ENCODE results near the gene LIF. TPM values are rescaled to one million over a fixed set of nuclear protein-coding genes. Genes with fewer than 3 reads are reported as not detected.
"Not testable (repeated sequence)": the region's sequence is repeated elsewhere in the genome, so short reads cannot be mapped to it uniquely, and the experiment has no call there.

LIF gene
- total RNA-seq, 4 donors from 2014 or later: 0.19 to 4.8 (median 1.6) TPM

DNA sequence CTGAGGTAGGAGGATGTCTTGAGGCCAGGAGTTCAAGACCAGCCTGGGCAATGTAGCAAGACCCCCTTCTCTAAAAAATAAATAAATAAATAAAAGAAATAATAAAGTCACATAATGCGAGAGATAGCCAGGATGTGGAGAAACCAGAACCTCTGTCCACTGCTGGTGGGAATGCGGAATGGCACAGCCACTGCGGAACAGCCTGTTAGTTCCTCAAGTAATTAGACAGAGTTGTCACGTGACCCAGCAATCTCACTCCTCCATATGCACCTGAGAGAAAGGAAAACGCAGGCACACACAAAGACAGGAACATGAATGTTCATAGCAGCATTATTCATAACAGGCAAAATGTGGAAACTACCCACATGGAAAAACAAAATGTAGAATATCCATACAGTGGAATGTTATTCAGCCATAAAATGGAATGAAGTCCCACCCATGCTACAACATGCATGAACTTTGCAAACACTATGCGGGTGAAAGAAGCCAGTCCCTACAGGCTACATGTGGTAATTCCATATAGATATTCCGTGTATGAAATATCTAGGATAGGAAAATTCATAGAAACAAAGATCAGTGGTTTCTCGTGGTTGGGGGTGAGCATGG lies 27.4 kb downstream of the LIF start:
- intact Hi-C loops (cut with DNase I): no loop called here
- H3K9me3 ChIP-seq: no peaks in the 10 kb centered on the region
- WGBS: 89% methylated on average over 8 of the region's 8 CpGs
- H3K27ac ChIP-seq (replicated peaks in 1 of 4): no peak overlapping the region
- no peaks in the 10 kb centered on the region for H3K36me3 ChIP-seq
- H3K4me3 ChIP-seq: no peak overlapping the region
- no peaks in the 10 kb centered on the region for H3K4me1 ChIP-seq
- DNase-seq (ENCODE audit: extremely low spot score): no peak
- peaks cover 0 to 65% (median 0%) of the 10 kb centered on the region in 4 donors for H3K27me3 ChIP-seq
- TF ChIP-seq POLR2AphosphoS5 (IDR thresholded peaks at IDR 0.05) (no peak), POLR2A (IDR thresholded peaks at IDR 0.05; ENCODE audit: low read depth) (no peak), EP300 (IDR thresholded peaks at IDR 0.05) (no peak)
- TF ChIP-seq, protein P1, sequence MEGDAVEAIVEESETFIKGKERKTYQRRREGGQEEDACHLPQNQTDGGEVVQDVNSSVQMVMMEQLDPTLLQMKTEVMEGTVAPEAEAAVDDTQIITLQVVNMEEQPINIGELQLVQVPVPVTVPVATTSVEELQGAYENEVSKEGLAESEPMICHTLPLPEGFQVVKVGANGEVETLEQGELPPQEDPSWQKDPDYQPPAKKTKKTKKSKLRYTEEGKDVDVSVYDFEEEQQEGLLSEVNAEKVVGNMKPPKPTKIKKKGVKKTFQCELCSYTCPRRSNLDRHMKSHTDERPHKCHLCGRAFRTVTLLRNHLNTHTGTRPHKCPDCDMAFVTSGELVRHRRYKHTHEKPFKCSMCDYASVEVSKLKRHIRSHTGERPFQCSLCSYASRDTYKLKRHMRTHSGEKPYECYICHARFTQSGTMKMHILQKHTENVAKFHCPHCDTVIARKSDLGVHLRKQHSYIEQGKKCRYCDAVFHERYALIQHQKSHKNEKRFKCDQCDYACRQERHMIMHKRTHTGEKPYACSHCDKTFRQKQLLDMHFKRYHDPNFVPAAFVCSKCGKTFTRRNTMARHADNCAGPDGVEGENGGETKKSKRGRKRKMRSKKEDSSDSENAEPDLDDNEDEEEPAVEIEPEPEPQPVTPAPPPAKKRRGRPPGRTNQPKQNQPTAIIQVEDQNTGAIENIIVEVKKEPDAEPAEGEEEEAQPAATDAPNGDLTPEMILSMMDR (IDR thresholded peaks at IDR 0.05): no peak

DNA sequence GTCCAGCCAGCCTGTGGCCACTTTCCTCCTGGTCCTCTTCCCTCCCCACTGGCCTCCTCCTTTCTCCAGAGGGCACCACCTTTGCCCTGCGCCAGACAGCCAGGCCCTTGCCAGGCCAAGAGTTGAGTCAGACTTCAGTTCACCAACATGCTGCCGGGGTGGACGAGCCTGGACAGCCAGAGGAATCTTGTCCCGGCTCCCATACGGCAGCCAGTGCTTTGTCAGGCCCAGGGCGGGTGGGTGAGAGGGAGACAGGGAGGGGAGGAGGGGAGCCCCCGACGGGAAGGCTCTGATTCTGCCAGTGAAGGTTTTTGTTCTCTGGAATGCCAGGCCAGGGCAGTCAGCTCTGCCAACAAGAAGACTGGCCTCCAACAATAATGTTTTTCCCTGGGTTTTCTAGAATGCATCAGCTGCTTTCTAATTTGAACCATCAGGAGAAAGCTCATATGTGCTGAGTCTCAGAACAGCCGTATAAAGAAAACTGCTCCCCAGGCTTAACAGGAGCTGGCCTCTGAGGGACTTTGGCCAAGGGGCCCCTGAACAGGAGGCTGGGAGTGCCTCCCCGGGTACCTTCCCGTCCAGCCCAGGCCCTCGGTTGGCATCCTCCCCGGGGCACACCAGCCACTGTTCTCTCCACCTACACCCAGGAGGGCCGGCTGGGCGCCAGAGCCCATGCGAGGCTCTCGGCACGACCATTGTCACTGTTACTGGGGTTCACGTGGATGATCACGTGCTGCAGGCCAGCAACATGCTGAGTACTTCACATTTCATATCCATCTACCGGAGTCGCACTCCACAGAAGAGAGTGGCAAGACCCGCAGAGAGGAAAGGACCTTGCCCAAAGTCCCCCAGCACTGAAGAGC lies 28.6 kb downstream of the LIF start:
- Histone ChIP-seq H3K4me3 (no peak overlapping the region), H3K9me3 (no peaks in the 10 kb centered on the region), H3K27ac (replicated peaks in 1 of 4) (no peak overlapping the region), H3K27me3 (peaks cover 0 to 60% (median 0%) of the 10 kb centered on the region in 4 donors), H3K36me3 (no peaks in the 10 kb centered on the region), H3K4me1 (peaks cover 1 to 6% (median 5%) of the 10 kb centered on the region in 4 donors)
- TF ChIP-seq POLR2A (IDR thresholded peaks at IDR 0.05; ENCODE audit: low read depth): no peak
- no peak for TF ChIP-seq POLR2AphosphoS5 (IDR thresholded peaks at IDR 0.05)
- TF ChIP-seq EP300 (IDR thresholded peaks at IDR 0.05): no peak
- TF ChIP-seq, protein P1 (IDR thresholded peaks at IDR 0.05): no peak
- intact Hi-C loops (cut with DNase I): no loop called here
- WGBS: 69% methylated on average over 20 of the region's 23 CpGs
- DNase-seq (ENCODE audit: extremely low spot score): no peak

DNA sequence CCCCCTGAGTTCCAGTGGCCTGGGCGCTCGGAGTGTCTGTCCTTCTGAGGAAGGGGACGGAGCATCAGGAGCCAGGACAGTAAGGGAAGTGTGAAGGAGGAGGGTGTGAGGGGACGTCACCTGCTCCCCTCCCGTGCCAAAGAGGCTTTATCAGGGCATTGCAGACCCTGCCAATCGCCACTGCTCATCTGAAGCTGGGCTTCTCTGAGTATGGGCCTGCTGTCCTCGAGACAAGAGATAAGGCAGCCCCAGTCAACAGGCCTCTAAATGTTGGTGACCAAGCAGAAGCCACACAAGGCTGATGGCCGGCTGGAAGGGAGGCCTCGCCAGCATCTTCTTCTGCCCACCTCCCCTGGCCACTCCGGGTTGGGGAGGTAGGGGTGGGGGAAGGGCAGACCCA lies 29.8 kb downstream of the LIF start:
- Histone ChIP-seq H3K4me3 (no peak overlapping the region), H3K27ac (replicated peaks in 1 of 4) (no peak overlapping the region), H3K27me3 (peaks cover 0 to 48% (median 0%) of the 10 kb centered on the region in 4 donors), H3K4me1 (peaks cover 8 to 12% (median 10%) of the 10 kb centered on the region in 4 donors), H3K36me3 (no peaks in the 10 kb centered on the region), H3K9me3 (no peaks in the 10 kb centered on the region)
- intact Hi-C loops (cut with DNase I): no loop called here
- DNase-seq (ENCODE audit: extremely low spot score): no peak
- no peak for TF ChIP-seq EP300 (IDR thresholded peaks at IDR 0.05)
- TF ChIP-seq POLR2AphosphoS5 (IDR thresholded peaks at IDR 0.05): no peak
- TF ChIP-seq, protein P1 (IDR thresholded peaks at IDR 0.05): no peak
- no peak for TF ChIP-seq POLR2A (IDR thresholded peaks at IDR 0.05; ENCODE audit: low read depth)
- WGBS: 93% methylated on average over 8 of the region's 10 CpGs

DNA sequence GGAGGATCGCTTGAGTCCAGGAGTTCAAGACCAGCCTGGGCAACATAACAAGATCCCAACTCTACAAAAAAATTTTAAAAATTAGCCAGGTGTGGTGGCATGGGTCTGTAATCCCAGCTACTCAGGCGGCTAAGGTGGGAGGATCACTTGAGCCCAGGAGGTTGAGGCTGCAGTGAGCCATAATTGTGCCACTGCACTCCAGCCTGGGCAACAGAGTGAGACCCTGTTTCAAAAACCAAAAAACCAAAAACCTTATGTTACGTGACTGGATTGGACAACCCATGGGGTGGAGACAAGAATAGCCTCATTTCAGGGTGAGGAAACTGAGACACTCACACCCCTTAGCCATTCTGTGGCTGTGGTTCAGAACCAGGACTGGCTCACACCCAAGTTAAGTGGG lies 30.3 kb downstream of the LIF start:
- intact Hi-C loops (cut with DNase I); H3K9me3 ChIP-seq: not testable (repeated sequence)

DNA sequence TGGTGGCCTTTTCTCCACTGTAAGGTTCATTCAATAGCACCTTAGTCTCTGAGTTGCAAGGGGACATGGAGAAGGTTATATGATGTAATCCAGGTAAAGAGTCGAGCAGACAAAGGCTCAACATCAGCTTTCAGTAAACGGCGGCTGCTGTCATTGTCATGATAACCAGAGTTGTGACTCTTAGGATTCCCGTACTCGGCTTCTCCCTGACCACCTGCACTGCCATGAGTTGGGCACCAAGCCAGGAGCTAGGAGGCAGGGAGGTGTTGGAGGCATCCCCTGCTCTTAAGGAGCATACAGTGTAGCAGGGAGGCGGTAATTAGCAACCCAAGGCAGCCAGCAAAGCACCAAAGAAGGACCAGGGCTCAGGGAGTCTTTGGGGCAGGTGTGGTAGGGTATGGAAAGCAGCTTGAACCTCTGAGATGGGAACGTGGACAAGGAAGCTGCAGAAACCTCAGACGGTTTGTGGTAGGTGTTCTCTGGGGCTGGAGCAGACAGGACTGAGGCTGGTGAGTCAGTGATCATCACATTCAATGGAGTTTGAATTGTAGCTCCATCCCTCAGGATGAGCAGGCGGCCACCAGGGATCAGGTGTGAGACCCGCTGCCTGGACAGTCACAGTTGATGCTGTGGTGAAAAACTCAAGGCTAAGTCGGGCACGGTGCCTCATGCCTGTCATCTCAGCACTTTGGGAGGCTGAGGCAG lies 31.7 kb downstream of the LIF start:
- DNase-seq (ENCODE audit: extremely low spot score): no peak
- Histone ChIP-seq H3K9me3 (no peaks in the 10 kb centered on the region), H3K4me1 (peaks cover 8 to 12% (median 10%) of the 10 kb centered on the region in 4 donors), H3K27me3 (peaks cover 0 to 33% (median 0%) of the 10 kb centered on the region in 4 donors), H3K36me3 (no peaks in the 10 kb centered on the region), H3K4me3 (no peak overlapping the region), H3K27ac (replicated peaks in 1 of 4) (no peak overlapping the region)
- intact Hi-C loops (cut with DNase I): no loop called here
- TF ChIP-seq EP300 (IDR thresholded peaks at IDR 0.05): no peak
- TF ChIP-seq, protein P1 (IDR thresholded peaks at IDR 0.05): no peak
- no peak for TF ChIP-seq POLR2AphosphoS5 (IDR thresholded peaks at IDR 0.05)
- 68% methylated on average over 12 of the region's 12 CpGs for WGBS

More for the DNA sequence above, 30.3 kb downstream of the LIF start:
- not testable (repeated sequence) for H3K27ac ChIP-seq (replicated peaks in 1 of 4); H3K36me3 ChIP-seq; H3K4me3 ChIP-seq; DNase-seq (ENCODE audit: extremely low spot score)
- WGBS: 98% methylated on average over 3 of the region's 3 CpGs
- Histone ChIP-seq H3K27me3 (peaks cover 0 to 45% (median 0%) of the 10 kb centered on the region in 4 donors), H3K4me1 (peaks cover 8 to 12% (median 10%) of the 10 kb centered on the region in 4 donors)

Data from esophagus muscularis mucosa (tissue), 4 donors.